Testis (tissue), 2 donors: ENCODE measurements around the gene FGF11.

Experiments used
- POLR2A ChIP-seq: fragments of 450-650 bp; IDR thresholded peaks from one replicate; pipeline ENCODE4 v1.6.1; 2017; ENCODE audit warnings: antibody characterized with exemption, mild to moderate bottlenecking, moderate library complexity
- TF ChIP-seq, protein P1 (sequence below), 3 experiments: fragments of 450-650 bp in 2 of 3; fragments of 200-600 bp in 1 of 3; sonication (generic) in 1 of 3; IDR thresholded peaks; one replicate each; pipeline ENCODE4 v1.5.1; 2016 to 2019; ENCODE audit warnings: antibody characterized with exemption in 3 of 3, mild to moderate bottlenecking in 2 of 3, moderate library complexity in 1 of 3

DNA sequence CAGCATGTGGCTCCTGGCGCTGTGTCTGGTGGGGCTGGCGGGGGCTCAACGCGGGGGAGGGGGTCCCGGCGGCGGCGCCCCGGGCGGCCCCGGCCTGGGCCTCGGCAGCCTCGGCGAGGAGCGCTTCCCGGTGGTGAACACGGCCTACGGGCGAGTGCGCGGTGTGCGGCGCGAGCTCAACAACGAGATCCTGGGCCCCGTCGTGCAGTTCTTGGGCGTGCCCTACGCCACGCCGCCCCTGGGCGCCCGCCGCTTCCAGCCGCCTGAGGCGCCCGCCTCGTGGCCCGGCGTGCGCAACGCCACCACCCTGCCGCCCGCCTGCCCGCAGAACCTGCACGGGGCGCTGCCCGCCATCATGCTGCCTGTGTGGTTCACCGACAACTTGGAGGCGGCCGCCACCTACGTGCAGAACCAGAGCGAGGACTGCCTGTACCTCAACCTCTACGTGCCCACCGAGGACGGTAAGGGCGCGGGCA lies 31.0 kb upstream of the FGF11 start:
- TF ChIP-seq, protein P1, sequence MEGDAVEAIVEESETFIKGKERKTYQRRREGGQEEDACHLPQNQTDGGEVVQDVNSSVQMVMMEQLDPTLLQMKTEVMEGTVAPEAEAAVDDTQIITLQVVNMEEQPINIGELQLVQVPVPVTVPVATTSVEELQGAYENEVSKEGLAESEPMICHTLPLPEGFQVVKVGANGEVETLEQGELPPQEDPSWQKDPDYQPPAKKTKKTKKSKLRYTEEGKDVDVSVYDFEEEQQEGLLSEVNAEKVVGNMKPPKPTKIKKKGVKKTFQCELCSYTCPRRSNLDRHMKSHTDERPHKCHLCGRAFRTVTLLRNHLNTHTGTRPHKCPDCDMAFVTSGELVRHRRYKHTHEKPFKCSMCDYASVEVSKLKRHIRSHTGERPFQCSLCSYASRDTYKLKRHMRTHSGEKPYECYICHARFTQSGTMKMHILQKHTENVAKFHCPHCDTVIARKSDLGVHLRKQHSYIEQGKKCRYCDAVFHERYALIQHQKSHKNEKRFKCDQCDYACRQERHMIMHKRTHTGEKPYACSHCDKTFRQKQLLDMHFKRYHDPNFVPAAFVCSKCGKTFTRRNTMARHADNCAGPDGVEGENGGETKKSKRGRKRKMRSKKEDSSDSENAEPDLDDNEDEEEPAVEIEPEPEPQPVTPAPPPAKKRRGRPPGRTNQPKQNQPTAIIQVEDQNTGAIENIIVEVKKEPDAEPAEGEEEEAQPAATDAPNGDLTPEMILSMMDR (IDR thresholded peaks at IDR 0.05) = no peak
- TF ChIP-seq POLR2A = no peak
